MCF 10A (cell line): ENCODE measurements around the gene KCNJ14. TPM values are rescaled to one million over a fixed set of nuclear protein-coding genes. Genes with fewer than 3 reads are reported as not detected.

ENCODE experiments used
- BruUV-seq: library from RNA; stranded (reverse); fragments of 400-500 nt; replicated peaks from 2 replicates; lab custom pipeline; 2021; lab: Mats Ljungman, UMichigan
- CTCF ChIA-PET: fragments of 300-600 bp; sonication (Branson Sonifier 250); formaldehyde crosslinking; extraction: SDS; loops from one replicate; lab custom pipeline; 2021; ENCODE audit warnings: antibody characterized with exemption, inconsistent platforms; lab: Yijun Ruan, JAX
- POLR2A ChIA-PET: fragments of 300-600, 350-650 bp; sonication (Branson Sonifier 250); formaldehyde crosslinking; extraction: SDS; loops from one replicate; lab custom pipeline; 2020; ENCODE audit warnings: antibody characterized with exemption, inconsistent platforms; lab: Yijun Ruan, JAX
- DNase-seq: peaks from one replicate; pipeline ENCODE4 v3.0.0-alpha.2; 2018; ENCODE audit not compliant: unreplicated experiment
- H3K27ac Mint-ChIP-seq: one replicate; pipeline ENCODE4 v1.8.0; 2022; ENCODE audit warnings: mild to moderate bottlenecking, low read depth, mixed read lengths; ENCODE audit not compliant: unreplicated experiment
- H3K27me3 Mint-ChIP-seq: one replicate; pipeline ENCODE4 v1.8.0; 2022; ENCODE audit warnings: mixed read lengths; ENCODE audit not compliant: insufficient read depth, unreplicated experiment
- H3K36me3 Mint-ChIP-seq: one replicate; pipeline ENCODE4 v1.8.0; 2022; ENCODE audit warnings: mild to moderate bottlenecking, moderate library complexity, mixed read lengths; ENCODE audit not compliant: insufficient read depth, unreplicated experiment
- H3K4me1 Mint-ChIP-seq: one replicate; pipeline ENCODE4 v1.8.0; 2022; ENCODE audit warnings: mixed read lengths; ENCODE audit not compliant: insufficient read depth, unreplicated experiment
- H3K4me3 Mint-ChIP-seq: one replicate; pipeline ENCODE4 v1.8.0; 2022; ENCODE audit warnings: mild to moderate bottlenecking, moderate library complexity, mixed read lengths; ENCODE audit not compliant: unreplicated experiment
- H3K9me3 Mint-ChIP-seq: one replicate; pipeline ENCODE4 v1.8.0; 2022; ENCODE audit warnings: mixed read lengths; ENCODE audit not compliant: unreplicated experiment
- CTCF ChIP-seq: fragments of 200-600 bp; IDR thresholded peaks from one replicate; pipeline ENCODE4 v1.8.0; 2022; ENCODE audit warnings: antibody characterized with exemption, mild to moderate bottlenecking; ENCODE audit not compliant: unreplicated experiment
- intact Hi-C: fragments of 100-400 bp; cut with micrococcal nuclease; formaldehyde crosslinking; loops from 2 replicates; pipeline ENCODE4 v1.14.1; 2022
- total RNA-seq: library from RNA; stranded (reverse); gene quantifications from 2 replicates; pipeline ENCODE4 v1.2.3, GENCODE V29; 2022

The KCNJ14 gene
- total RNA-seq, 1 experiment from 2014 or later = 1.6 TPM

- intact Hi-C loops = no loop called here
- Mint-ChIP-seq H3K27ac (no peak overlapping the region), H3K4me1 (peaks cover 6% of the 10 kb centered on the region), H3K27me3 (no peaks in the 10 kb centered on the region), H3K9me3 (no peaks in the 10 kb centered on the region), H3K4me3 (no peak overlapping the region), H3K36me3 (peaks cover 77% of the 10 kb centered on the region)
- CTCF ChIA-PET = interaction anchor here (1.8 kb wide), 1 partner anchor 11 kb away, joined by 6 read pairs; no protein-coding TSS in a partner anchor
- POLR2A ChIA-PET = no interaction called here
- no peak for TF ChIP-seq CTCF
- DNase-seq = no peak
- no TSS peak for BruUV-seq
Measured at GRCh38 chr19:48477067-48477685, 21.8 kb downstream of the KCNJ14 start.

DNA sequence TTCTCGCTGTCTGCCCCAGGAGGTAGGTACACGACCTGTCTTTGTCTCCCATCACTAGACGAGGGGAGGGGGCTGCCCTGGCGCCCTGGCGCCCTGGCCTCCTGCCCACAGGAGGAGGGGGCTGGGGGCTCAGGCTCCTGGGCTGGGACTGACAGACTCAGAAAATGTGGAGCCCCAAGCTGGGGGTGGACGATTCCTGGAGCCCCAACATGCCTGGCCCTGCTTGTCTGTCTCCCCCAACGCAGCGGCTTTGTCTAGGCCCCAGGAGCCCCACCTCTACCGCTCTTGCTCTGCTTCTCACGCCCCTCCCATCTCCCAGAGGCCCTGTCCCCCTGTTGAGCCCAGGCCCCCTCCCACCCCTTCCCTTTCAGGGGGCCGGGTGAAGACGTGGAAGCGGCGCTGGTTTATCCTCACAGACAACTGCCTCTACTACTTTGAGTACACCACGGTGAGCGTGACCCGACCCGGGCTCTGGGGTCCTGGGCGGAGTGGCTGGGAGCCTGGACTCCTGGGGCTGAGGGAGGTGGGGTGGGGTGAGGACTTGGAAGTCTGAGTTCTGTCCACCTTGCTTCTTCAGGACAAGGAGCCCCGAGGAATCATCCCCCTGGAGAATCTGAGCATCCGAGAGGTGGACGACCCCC, 22.4 kb downstream of the KCNJ14 start:
- intact Hi-C loops = no loop called here
- no peak for DNase-seq
- H3K27me3 Mint-ChIP-seq = no peaks in the 10 kb centered on the region
- no TSS peak for BruUV-seq
- peaks cover 71% of the 10 kb centered on the region for H3K36me3 Mint-ChIP-seq
- H3K9me3 Mint-ChIP-seq = no peaks in the 10 kb centered on the region
- TF ChIP-seq CTCF = no peak
- ChIA-PET CTCF (no interaction called here), POLR2A (no interaction called here)
- H3K4me1 Mint-ChIP-seq = peaks cover 6% of the 10 kb centered on the region
- no peak overlapping the region for H3K27ac Mint-ChIP-seq
- H3K4me3 Mint-ChIP-seq = no peak overlapping the region

- ChIA-PET POLR2A (interaction anchor here (1.2 kb wide), 1 partner anchor 9 kb away, joined by 3 read pairs; no protein-coding TSS in a partner anchor), CTCF (interaction anchor here (1.4 kb wide), 1 partner anchor 11 kb away, joined by 3 read pairs; no protein-coding TSS in a partner anchor)
- H3K27ac Mint-ChIP-seq = no peak overlapping the region
Measured at GRCh38 chr19:48478339-48479256, 23.2 kb downstream of the KCNJ14 start.

More at GRCh38 chr19:48478339-48479256, 23.2 kb downstream of the KCNJ14 start:
- intact Hi-C loops = no loop called here
- Mint-ChIP-seq H3K27me3 (no peaks in the 10 kb centered on the region), H3K4me3 (no peak overlapping the region), H3K4me1 (peaks cover 6% of the 10 kb centered on the region), H3K36me3 (peaks cover 66% of the 10 kb centered on the region), H3K9me3 (no peaks in the 10 kb centered on the region)
- no peak for TF ChIP-seq CTCF
- DNase-seq = no peak
- no TSS peak for BruUV-seq
